GM21619 (cell line): ENCODE measurements around the gene SLC9A3.
"Not testable (repeated sequence)": the region's sequence is repeated elsewhere in the genome, so short reads cannot be mapped to it uniquely, and the experiment has no call there.

ENCODE experiments used
- ATAC-seq: cut with Tn5 transposase; IDR thresholded peaks from one replicate; pipeline ENCODE4 v1.9.1; 2021; ENCODE audit not compliant: unreplicated experiment

SLC9A3 gene

DNA sequence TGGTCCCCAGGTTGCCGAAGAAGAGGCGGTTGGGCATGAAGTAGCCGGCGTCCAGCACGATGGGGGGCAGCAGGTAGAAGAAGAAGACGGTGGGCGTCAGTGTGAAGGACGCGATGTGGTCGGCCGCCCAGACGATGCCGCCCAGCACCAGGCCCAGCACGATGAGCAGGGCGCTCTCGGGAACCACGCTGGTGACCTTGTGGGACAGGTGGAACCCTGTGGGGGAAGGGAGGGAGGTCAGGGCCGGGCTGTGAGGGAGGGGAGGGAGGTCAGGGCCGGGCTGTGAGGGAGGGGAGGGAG is 32.4 kb downstream of the SLC9A3 start:
- ATAC-seq, result no peak

DNA sequence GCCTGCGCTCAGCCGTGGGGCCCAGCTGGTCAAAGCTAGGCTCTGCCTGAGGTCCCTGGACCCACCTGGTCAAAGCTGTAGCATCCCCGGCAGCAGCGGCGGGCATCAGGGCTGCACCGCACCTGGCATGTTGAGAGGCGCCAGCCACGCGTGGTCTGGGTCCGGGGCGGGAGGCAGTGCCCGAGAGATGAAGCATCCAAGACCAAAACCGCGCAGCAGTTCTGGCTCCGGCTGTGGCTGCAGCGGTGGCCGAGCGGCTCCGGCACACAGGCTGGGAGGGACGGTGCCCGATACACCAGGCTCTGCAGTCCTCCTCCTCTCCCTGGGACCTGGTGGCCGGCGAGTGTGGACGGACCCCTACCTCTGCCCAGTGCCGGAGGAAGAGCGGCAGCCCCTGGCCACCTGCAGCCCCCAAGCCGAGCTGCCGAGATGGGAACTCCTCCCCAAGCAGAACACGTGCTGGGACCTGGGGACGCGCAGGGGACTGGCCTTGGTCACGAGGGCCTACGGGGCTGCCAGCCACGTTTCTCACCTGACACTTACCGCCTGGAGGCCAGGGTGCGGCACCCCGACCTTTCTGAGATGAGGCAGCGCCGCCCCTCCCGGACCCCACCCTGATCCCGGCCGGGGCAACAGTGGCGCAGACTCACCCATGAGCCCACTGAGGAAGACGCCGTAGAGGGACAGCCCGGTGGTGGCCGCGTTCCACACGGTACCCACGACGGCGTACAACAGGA is 33.0 kb downstream of the SLC9A3 start:
- no peak for ATAC-seq

DNA sequence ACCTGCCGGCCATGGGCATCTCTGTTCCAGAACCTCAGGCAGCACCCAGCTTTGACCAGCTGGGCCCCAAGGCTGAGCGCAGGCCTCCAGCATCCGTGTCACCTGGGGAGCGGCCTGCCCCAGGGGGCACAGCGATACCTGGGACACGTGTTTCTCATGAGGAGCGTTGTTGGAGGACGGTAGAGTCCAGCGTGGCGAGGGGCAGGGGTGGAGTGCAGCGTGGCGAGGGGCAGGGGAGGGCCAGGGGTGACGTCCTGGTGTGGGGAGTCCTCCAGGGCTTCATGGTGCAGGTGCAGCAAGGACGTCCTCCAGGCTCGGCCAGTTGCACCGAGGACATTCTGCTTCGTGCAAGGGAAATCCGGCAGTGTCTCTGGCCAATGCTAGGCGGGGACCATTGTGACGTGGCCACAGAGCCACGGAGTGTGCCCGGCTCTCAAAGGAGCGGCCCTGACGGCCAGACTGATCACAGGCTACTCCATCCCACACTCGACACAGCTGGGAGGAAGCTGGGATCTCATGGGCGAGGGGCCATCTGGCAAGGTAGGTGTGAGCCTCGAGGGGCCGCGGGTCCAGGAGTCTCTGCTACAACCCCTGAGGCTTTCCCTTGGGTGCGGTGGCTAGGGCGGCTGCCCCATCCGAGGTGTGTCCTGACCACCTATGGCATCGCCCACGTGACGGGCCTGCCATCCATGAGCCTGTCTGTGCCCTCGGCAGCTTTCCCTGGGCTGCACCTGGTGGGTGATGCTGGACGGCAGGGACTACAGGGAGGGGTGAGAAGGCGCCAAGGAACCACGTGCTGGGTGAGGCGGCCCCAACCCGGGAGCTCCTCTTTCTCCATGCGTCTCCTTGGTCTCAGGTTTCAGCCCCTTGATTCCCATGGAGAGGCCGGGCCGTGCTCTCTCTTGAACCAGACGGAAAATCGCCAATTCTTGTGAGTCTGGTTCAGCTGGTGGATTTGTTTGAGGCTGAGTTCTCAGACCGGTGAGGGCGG is 33.8 kb downstream of the SLC9A3 start:
- no peak for ATAC-seq

DNA sequence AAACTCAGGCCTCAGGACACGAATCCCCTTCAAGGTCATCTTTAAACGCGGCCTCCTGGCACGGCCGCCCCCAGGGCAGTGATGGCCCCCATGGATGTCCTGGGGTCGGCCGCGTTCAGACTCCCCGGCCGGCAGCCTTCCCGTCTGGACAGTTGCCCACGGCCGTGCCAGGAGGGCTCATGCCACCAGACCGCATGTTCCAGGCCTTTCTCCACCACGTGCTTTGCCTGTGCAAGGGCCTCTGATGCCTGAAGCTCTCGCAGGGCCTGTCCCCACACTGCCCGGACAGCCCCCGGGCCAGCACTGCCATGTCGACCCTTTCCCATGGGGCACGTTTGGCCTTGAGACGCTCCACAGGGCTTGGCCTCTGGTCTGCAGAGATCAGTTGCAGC is 34.6 kb downstream of the SLC9A3 start:
- no peak for ATAC-seq

DNA sequence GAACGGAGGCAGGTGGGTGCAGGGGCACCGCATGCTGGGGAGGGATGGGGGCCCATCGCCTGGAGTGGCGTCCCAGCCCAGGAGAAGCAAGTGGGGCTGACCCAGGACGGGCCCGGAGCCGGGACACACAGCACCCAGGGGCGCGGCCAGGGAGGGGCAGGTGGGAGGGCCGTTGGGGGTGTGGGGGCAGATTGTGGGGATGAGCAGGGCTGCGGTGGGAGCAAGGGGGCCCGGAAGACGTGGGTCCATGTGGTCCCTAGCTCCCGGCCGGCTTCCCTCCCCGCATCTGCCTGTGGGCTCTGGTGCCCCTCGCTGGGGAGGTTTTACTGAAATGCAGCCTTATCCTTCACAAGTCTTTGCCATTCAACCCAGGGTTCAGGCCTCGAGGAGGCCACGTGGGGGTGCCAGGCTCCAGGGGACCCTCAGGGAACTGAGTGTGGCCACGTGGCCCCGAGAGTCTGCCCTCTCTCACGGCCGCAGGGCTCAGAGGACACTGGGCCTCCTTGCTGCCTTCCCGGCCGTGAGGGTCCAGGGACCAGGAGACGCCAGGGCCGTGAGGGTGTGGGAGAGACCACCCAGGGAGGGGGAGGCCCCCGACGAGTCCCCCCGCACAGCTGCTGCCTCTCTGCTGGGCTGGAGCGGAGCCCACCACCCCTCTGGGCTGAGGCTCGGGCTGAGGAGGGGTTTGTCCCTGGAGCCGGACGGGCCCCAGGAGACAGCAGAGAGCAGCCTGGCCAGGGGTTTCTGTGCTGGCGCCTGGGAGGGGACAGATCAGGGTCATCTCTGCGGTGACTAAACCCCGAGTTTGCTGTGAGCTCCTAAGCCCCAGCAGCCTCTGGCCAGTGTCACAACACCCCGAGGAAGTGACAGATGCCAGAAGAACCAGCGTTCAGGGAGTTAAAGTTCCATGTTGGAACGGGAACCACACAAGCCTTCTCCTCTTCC is 35.2 kb downstream of the SLC9A3 start:
- no peak for ATAC-seq

DNA sequence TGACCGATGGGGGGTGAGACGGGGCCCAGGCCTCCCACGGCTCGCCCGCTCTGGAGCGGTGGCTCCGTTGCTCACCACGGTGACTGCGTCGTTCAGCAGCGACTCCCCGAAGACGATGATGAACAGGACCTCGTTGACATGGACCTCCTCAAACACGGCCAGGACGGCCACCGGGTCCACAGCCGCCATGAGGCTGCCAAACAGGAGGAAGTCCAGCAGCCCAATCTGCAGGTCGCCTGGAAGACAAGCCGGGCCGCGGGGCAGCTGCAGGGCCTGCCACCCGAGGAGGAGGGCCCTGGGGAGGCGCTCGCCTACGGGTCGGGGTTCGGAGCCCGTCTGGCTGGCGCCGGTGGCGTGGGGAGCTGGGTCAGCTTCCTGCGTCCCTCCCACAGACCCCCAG is 36.0 kb downstream of the SLC9A3 start:
- no peak for ATAC-seq

DNA sequence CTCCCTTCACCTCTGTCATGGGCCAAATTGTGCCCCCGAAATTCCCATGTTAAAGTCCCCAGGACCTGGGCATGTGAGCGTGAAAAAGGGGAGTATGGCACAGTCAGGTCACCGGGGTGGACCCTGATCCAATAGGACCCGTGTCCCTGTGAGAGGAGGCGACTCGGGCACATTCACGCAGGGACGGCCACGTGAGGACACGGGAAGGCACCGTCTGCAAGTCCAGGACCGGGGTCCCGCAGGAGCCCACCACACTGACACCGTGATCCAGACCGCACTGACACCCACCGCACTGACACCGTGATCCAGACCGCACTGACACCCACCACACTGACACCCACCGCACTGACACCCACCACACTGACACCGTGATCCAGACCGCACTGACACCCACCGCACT is 37.7 kb downstream of the SLC9A3 start:
- not testable (repeated sequence) for ATAC-seq

DNA sequence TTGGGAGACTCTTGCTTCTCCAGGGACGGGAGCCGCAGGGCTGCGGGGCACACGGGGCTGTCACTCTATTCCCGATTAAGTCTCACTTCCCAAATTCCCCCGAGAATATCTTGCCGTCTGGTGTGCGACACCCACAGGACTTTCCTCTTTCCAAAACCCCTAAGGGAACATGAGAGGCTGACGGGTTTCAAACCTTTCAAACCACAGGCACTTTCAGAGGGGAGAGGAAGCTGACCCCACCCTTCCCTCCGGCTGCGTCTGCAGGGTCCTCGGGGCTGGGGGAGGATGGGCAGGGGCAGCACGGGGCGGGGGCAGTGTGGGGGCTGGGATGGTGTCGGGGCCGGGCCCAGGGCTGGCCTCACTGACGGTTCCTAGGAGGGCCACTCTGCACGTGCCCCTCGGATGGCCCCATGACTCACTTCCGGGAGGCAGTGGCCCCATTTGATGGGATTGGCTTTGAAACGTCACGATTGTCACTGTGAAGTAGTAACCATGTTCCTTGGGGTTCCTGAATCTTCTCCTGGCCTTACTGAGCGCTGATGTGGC is 38.2 kb downstream of the SLC9A3 start:
- ATAC-seq, result no peak

DNA sequence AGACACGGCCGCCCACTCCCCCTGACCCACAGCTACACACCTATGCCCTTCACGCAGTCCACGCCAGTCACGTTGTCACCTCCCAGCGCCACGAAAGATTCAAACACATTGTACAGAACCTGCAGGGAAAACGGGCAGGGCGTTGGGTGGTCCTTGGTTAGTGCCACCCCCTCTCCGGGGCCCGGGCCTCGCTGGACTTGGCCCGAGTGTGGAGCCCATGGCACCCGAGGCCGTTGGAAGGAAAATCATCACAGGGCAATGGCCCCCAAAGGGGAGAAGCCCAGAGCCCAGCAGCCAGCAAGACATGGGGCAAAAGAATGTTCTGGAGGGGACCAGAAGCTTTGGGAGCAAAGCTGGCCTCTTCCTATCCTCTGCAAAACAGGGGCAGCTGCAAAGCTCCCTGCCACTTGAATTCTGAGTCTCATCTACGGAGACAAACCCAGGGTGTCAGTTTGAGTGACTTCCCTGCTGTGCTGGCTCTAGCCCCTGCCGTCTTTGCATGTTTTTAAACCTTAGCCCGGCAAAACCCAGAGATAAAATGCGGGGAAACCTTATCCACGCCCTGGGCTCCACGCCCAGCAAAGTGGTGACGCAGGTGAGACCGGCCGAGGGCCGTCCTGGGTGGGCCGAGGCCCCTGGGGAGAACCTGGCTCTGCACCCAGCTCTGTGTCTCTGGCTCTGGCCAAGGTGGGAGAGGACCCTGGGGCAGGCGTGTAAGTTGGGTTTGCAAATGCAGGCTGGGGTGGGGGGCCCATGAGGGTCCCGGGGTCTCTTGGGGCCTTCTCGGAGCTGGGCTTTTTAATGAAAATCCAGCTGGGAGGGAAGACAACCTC is 38.9 kb downstream of the SLC9A3 start:
- no peak for ATAC-seq

DNA sequence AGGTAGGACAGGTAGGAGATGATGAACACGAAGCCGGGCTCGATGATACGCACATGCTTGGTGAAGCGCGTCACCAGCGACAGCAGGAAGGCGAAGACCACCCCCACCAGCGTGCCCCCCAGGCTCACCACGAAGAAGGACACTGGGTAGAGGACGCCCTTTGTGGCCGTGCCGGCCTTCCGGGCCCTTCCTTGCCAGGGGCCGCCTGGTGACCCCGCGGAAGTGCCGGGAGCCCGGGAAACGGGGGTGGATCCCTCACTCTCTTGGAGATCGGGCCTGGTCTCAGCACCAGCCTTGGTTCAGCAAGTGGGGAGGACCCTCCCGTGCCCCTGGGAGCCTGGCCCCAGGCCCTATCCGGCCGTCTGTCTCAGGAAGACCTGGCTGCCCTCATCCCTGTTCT is 39.7 kb downstream of the SLC9A3 start:
- no peak for ATAC-seq

DNA sequence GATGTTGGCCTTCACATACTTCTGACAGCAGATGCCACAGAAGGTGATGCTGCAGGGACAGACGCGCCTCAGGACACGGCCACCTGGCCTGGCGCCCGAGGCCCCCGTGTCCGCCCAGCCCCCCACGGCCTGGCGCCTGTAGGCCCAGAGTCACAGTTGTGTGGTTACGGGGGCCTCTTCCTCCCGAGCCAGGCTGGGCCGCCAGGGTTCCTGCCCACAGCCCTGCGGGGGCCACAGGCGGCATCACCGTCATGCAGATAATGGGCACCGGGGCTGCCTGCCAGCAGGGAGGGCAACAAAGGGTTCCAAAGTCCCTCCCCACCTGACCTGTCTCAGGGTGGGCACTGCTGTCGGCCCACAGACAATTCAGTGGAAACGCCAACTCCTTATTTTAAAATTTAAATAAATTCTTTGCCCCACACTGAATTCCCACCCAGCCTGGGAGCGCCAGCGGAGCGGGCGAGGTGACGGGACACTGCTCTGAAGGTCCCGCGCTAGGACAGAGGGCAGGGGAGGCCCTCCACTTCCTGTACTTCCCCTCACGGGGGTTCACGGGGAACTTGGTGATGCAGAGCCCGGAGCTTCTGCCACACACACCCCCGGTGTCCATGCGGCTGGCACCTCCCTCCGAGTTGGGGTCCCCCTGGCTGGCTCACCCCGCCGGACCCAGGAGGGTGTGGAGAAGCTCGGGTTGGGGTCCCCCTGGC is 40.7 kb downstream of the SLC9A3 start:
- no peak for ATAC-seq

DNA sequence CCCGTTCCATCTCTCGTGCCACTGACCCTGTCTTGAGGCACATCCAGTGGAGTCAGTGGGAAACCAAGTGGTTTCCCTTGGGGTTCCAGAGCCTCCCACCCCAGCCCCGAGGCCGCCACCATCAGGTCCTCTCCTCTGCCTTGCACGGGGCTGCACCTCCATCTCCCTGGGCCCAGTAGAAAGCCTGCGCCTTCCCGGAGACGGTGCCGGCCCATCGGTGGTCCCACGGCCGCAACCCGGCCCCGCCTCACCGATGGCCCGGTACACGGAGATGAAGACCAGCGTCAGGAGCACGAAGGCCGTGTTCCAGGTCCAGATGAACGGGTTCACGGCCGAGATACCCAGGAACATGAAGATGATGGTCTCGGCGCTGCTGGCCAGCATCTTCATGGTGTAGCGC is 41.2 kb downstream of the SLC9A3 start:
- no peak for ATAC-seq

DNA sequence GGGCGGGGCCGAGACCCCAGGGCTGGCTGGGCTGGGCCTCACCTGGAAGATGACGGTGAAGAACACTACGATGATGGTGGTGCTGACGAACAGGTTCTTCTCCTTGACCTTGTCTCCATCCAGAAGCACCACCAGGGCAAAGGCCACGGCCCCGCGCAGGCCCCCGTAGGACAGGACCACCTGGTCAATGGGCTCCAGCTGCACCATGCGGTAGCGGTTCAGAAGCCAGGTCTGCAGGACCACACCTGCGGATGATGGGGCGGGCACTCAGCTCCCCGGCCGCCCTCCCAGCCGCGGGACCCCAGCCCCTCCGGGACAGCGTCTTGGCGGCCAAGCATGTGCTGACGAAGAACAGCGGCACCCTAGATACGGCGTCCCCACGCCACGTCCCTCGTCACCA is 41.7 kb downstream of the SLC9A3 start:
- no peak for ATAC-seq

DNA sequence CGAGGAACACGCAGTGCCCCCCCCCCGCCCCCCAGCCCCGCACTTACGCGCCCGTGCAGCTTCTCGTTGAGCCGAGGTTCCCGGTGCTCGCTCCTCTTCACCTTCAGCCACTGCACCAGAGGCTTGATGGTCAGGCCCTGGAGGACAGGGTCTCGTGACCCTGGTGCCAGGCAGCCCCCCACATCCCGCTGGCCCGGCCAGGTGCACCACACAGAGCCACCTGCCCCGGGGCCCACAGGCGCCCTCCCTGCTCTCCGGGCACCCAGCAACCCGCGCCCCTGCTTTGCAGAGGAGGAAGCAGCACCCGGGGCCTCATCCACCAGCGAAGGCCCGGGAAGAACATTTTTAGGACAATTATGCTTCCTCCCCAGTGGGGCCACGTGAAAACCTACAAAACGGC is 42.2 kb downstream of the SLC9A3 start:
- ATAC-seq, result no peak

DNA sequence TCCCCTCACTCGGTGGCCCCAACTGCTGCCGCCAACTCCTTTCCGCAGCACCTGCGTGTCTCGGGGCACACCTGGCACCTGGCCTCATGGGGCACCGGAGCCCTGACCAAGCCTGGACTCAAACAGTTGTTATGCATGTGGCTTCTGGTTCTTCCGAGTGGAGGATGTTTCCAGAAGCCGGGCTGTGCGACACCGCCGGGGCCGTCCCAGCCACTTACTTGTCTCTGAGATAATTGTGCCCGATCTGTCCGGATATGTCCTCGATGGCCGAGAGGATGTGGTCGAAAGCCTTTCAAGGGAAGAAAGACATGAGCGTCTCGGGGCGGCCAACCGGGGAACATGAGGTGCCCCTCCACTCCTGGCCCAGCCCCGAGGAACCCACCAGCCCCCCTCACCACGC is 42.9 kb downstream of the SLC9A3 start:
- no peak for ATAC-seq

DNA sequence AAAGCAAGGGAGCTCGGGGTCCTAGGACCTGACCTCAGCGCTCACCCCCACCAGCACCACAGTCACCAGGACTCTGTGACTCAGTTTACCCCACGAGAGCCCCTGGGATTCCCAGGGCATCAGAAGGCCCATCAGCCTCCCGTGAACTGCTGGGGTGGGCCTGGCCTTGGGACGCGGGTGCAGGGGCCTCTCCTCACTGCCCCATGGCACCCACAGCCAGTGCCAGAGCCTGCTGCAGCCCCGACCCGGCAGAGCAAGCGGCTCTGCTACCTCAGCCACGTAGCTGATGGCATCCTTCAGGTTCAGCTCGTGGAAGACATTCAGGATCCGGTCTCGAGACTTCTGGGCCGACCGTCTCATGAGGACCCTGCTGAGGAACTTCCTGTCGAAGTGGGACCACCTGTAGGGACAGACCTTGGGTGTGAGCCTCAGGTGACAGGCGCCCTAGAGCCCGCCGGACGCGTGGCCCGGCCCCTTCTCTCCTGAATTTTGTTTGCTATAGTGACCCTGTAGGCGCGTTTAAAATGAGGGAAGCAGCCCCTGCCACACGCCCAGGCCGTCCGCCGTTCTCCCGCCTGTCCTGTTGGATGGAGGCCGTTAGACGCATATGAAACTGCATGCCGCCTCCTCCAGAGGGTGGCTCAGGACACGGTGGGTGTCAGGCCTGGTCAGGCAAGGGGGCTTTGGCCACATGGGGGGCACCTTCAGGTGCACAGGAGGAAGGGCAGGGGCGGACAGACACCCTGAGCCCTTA is 44.5 kb downstream of the SLC9A3 start:
- no peak for ATAC-seq

DNA sequence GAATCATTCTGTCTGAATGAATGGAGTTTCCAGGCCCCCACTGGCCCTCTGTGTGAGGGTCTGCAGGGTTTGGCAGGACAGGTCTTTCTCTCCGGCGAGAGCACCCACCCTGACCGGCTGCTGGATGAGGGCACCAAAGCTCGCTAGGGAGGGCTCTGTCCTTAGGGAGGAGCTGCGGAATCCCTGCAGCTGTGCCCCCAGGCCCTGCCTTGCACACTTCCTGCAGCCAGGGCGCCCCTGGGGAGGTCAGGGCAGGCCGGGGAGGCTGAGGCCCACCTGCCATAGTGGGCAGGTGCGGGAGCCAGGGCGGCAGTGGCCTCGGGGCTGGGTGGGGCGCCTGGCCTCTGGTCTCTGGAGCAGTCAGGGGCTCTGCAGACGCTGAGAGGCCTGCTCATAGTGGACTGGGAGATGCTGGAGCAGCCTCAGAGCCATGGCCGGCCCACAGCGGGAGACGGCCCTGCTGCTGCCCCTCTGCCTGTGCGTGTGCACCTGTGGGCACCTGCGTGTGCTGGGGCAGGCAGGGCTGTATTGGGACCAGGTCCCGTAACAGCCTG is 45.2 kb downstream of the SLC9A3 start:
- ATAC-seq, result no peak

DNA sequence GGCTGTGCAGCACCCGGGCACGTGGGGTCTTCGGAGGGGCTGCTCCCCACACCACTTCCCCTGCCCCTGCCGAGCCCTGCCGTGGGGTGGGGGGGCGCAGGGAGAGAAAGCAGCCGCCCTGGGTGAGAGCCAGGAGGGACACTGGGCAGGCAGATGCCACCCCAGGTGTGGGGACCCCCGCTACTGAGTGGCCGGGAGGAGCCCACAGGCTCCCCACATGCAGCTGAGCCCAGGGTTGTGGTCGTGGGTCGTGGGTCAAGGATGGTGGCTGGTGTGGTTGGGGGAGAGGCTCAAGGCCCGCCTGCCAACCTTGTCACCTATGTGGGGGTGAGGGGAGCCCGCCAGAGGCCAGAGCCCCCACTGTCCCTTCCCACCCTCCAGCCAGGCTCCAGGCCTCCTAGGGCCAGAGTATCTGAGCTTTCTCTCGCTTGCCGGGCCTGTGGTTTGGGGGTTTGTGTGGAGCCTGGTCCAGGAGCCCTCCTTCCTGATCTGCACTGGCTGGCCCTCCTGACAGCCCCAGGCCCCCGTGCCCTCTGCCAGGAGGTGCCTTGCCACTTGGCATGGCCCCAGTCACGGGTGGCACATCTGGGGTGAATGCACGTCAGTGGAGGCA is 45.8 kb downstream of the SLC9A3 start:
- no peak for ATAC-seq
